Measurements from ENCODE around the gene CEBPG.

GRCh38 chr19:33374236-33374714, 766 bp downstream of the CEBPG start:
- TF ChIP-seq KDM1A (IDR thresholded peaks at IDR 0.05), result no peak
- TF ChIP-seq EZH2 (IDR thresholded peaks at IDR 0.05; ENCODE audit: borderline replicate concordance, low read depth, low read length), result no peak
- peak in 1 of 3 experiments; percentile 34; a peak in 1 of 6 replicates for TF ChIP-seq CTCF (IDR thresholded peaks at IDR 0.05 in 2 of 3, conservative IDR thresholded peaks at IDR 0.05 in 1 of 3; ENCODE audit: insufficient read depth in 2 of 3, low read depth in 1 of 3, low read length in 3 of 3)
- TF ChIP-seq PHF8 (IDR thresholded peaks at IDR 0.05; ENCODE audit: borderline replicate concordance, low read length), result no peak

Data from K562 (cell line).